HG03066 (cell line): ENCODE measurements around the gene GPC6.

Source experiments
- ATAC-seq: cut with Tn5 transposase; IDR thresholded peaks from one replicate; pipeline ENCODE4 v1.9.1; 2021; ENCODE audit warnings: low read depth; ENCODE audit not compliant: unreplicated experiment

Gene GPC6

GRCh38 chr13:93360021-93360420 is 133.4 kb downstream of the GPC6 start:
- no peak for ATAC-seq

GRCh38 chr13:93361703-93362102 is 135.1 kb downstream of the GPC6 start:
- no peak for ATAC-seq

- no peak for ATAC-seq
Measured at GRCh38 chr13:93364166-93364565, 137.6 kb downstream of the GPC6 start.

GRCh38 chr13:93368296-93368695 is 141.7 kb downstream of the GPC6 start:
- no peak for ATAC-seq

GRCh38 chr13:93368718-93369117 is 142.1 kb downstream of the GPC6 start:
- no peak for ATAC-seq

GRCh38 chr13:93372856-93373255 is 146.2 kb downstream of the GPC6 start:
- no peak for ATAC-seq

GRCh38 chr13:93375491-93375890 is 148.9 kb downstream of the GPC6 start:
- ATAC-seq: no peak

- ATAC-seq: no peak
Measured at GRCh38 chr13:93377196-93377595, 150.6 kb downstream of the GPC6 start.

- no peak for ATAC-seq
Measured at GRCh38 chr13:93378184-93378583, 151.6 kb downstream of the GPC6 start.

GRCh38 chr13:93386116-93386515 is 159.5 kb downstream of the GPC6 start:
- no peak for ATAC-seq

GRCh38 chr13:93388701-93389100 is 162.1 kb downstream of the GPC6 start:
- ATAC-seq: no peak

- no peak for ATAC-seq
Measured at GRCh38 chr13:93397619-93398018, 171.0 kb downstream of the GPC6 start.

GRCh38 chr13:93398167-93399035 is 171.8 kb downstream of the GPC6 start:
- no peak for ATAC-seq

GRCh38 chr13:93399212-93399611 is 172.6 kb downstream of the GPC6 start:
- no peak for ATAC-seq

- ATAC-seq: no peak
Measured at GRCh38 chr13:93406136-93406535, 179.5 kb downstream of the GPC6 start.

GRCh38 chr13:93407551-93407950 is 180.9 kb downstream of the GPC6 start:
- ATAC-seq: no peak

GRCh38 chr13:93409001-93409400 is 182.4 kb downstream of the GPC6 start:
- no peak for ATAC-seq

- ATAC-seq: no peak
Measured at GRCh38 chr13:93409816-93410215, 183.2 kb downstream of the GPC6 start.

GRCh38 chr13:93411186-93411680 is 184.6 kb downstream of the GPC6 start:
- ATAC-seq: no peak

GRCh38 chr13:93412676-93413075 is 186.1 kb downstream of the GPC6 start:
- ATAC-seq: no peak

- ATAC-seq: no peak
Measured at GRCh38 chr13:93413972-93414717, 187.5 kb downstream of the GPC6 start.
